Measurements from ENCODE around the gene NRG3.

GRCh38 chr10:81978238-81978637 lies 103.2 kb downstream of the NRG3 start:
- TF ChIP-seq CTCF (IDR thresholded peaks at IDR 0.05) = no peak
- TF ChIP-seq EP300 (IDR thresholded peaks at IDR 0.05) = no peak

Measured in tibial nerve (tissue), 4 donors.